Endometrial microvascular endothelial cells (primary cell): ENCODE measurements around the gene RABL6. TPM values are rescaled to one million over a fixed set of nuclear protein-coding genes. Genes with fewer than 3 reads are reported as not detected.
"Not testable (repeated sequence)": the region's sequence is repeated elsewhere in the genome, so short reads cannot be mapped to it uniquely, and the experiment has no call there.

Source experiments
- in situ Hi-C: cut with HindIII; loops from 2 replicates; pipeline ENCODE4 v1.10.0; 2017; ENCODE audit warnings: low sequenced_read_pairs, low pct_unique_long_range_greater_than_20kb; ENCODE audit errors: inconsistent ontology term
- total RNA-seq: library from RNA; depleted of rRNA; stranded (reverse); fragments of >200 nt; gene quantifications from one replicate; pipeline ENCODE4 v1.2.3, GENCODE V29; 2015; ENCODE audit errors: inconsistent ontology term

RABL6 gene
- 125 TPM for total RNA-seq

GRCh38 chr9:136807281-136808074, at the start of gene RABL6:
RABL6 (plus strand) TSS chr9:136807948; CDS start chr9:136808197, 249 bp downstream.
- in situ Hi-C loops, result no loop called here

- in situ Hi-C loops, result no loop called here
Measured at GRCh38 chr9:136759001-136759400, 48.7 kb upstream of the RABL6 start.

GRCh38 chr9:136759436-136760325, 48.1 kb upstream of the RABL6 start:
- in situ Hi-C loops, result no loop called here

GRCh38 chr9:136760424-136760823, 47.3 kb upstream of the RABL6 start:
- in situ Hi-C loops, result no loop called here

- in situ Hi-C loops, result not testable (repeated sequence)
Measured at GRCh38 chr9:136760834-136761544, 46.8 kb upstream of the RABL6 start.

- in situ Hi-C loops, result no loop called here
Measured at GRCh38 chr9:136761545-136761981, 46.2 kb upstream of the RABL6 start.

GRCh38 chr9:136762221-136762691, 45.5 kb upstream of the RABL6 start:
- in situ Hi-C loops, result no loop called here

- in situ Hi-C loops, result no loop called here
Measured at GRCh38 chr9:136762915-136763648, 44.7 kb upstream of the RABL6 start.

- in situ Hi-C loops, result no loop called here
Measured at GRCh38 chr9:136763649-136764035, 44.1 kb upstream of the RABL6 start.

- in situ Hi-C loops, result no loop called here
Measured at GRCh38 chr9:136764301-136764891, 43.4 kb upstream of the RABL6 start, which contains the start of gene LCN15. LCN15 (minus strand) TSS chr9:136764518; CDS start chr9:136764488, 30 bp downstream.

- in situ Hi-C loops, result no loop called here
Measured at GRCh38 chr9:136765041-136765440, 42.7 kb upstream of the RABL6 start.

GRCh38 chr9:136765745-136766409, 41.9 kb upstream of the RABL6 start:
- in situ Hi-C loops, result not testable (repeated sequence)

- in situ Hi-C loops, result not testable (repeated sequence)
Measured at GRCh38 chr9:136766410-136767120, 41.2 kb upstream of the RABL6 start.

GRCh38 chr9:136769710-136770191, 38.0 kb upstream of the RABL6 start:
- in situ Hi-C loops, result no loop called here

GRCh38 chr9:136771907-136772415, 35.8 kb upstream of the RABL6 start:
- in situ Hi-C loops, result no loop called here

GRCh38 chr9:136773386-136774044, 34.2 kb upstream of the RABL6 start:
- in situ Hi-C loops, result no loop called here
